H1 (cell line): ENCODE data around the gene SMPDL3B. TPM values are rescaled to one million over a fixed set of nuclear protein-coding genes. Genes with fewer than 3 reads are reported as not detected.

Source experiments
- CTCF ChIA-PET: fragments of 300-600 bp; sonication (Branson Sonifier 250); formaldehyde crosslinking; loops from one replicate; lab custom pipeline; 2021; ENCODE audit not compliant: partially characterized antibody; lab: Charles Lee
- POLR2A ChIA-PET: fragments of 300-600 bp; sonication (Branson Sonifier 250); formaldehyde crosslinking; loops from one replicate; lab custom pipeline; 2021; ENCODE audit warnings: inconsistent platforms; ENCODE audit not compliant: partially characterized antibody; lab: Charles Lee
- DNase-seq, 2 experiments: peaks; one replicate each; pipeline versions ENCODE4 v3.0.0 to v3.0.0-alpha.2; 2010 to 2022; ENCODE audit warnings: low spot score in 2 of 2, low read depth in 1 of 2, mixed read lengths in 1 of 2
- FAIRE-seq: peaks from 2 replicates; lab custom pipeline; 2011; peaks lifted over from hg19 to GRCh38; lab: Jason Lieb, UNC
- H2AFZ ChIP-seq: 2 replicates; pipeline ENCODE4 v1.8.1; 2012; ENCODE audit warnings: low read length, inconsistent platforms
- H2AK5ac ChIP-seq: 2 replicates; pipeline ENCODE4 v1.6.1; 2013; ENCODE audit warnings: low read depth, low read length
- H2BK120ac ChIP-seq: replicated peaks from 2 replicates; pipeline ENCODE3; 2013; ENCODE audit warnings: low read depth, low read length, inconsistent platforms
- H2BK12ac ChIP-seq: 2 replicates; pipeline ENCODE4 v1.6.1; 2013; ENCODE audit warnings: low read depth, low read length
- H2BK15ac ChIP-seq: 2 replicates; pipeline ENCODE4 v1.6.1; 2013; ENCODE audit warnings: low read length
- H2BK20ac ChIP-seq: 2 replicates; pipeline ENCODE4 v1.6.1; 2013; ENCODE audit warnings: low read length
- H2BK5ac ChIP-seq: 2 replicates; pipeline ENCODE4 v1.6.1; 2013; ENCODE audit warnings: low read depth, low read length
- H3K14ac ChIP-seq: 2 replicates; pipeline ENCODE4 v1.6.1; 2013; ENCODE audit warnings: inconsistent platforms; ENCODE audit not compliant: insufficient read length
- H3K18ac ChIP-seq: 2 replicates; pipeline ENCODE4 v1.6.1; 2013; ENCODE audit warnings: low read length; ENCODE audit errors: extremely low read depth
- H3K23ac ChIP-seq: 2 replicates; pipeline ENCODE4 v1.6.1; 2013; ENCODE audit warnings: inconsistent platforms; ENCODE audit not compliant: insufficient read length
- H3K23me2 ChIP-seq: 2 replicates; pipeline ENCODE4 v1.6.1; 2013; ENCODE audit warnings: low read depth, low read length
- H3K27ac ChIP-seq: 2 replicates; pipeline ENCODE4 v1.6.1; 2011; ENCODE audit warnings: low read depth, low read length, inconsistent platforms
- H3K27me3 ChIP-seq, 4 experiments: replicated peaks in 1 of 4; 1 replicate in 1 of 4; 2 replicates in 3 of 4; pipeline versions ENCODE4 v1.6.1 to v1.8.1; 2011 to 2013; ENCODE audit warnings: low read length in 3 of 4, mild to moderate bottlenecking in 3 of 4, inconsistent platforms in 2 of 4, mixed read lengths in 2 of 4, moderate library complexity in 1 of 4; ENCODE audit not compliant: control insufficient read depth in 3 of 4, insufficient read depth in 3 of 4; ENCODE audit errors: extremely low read depth in 1 of 4
- H3K36me3 ChIP-seq, 4 experiments: 2 replicates each; pipeline versions ENCODE4 v1.6.1 to v1.8.1; 2011 to 2013; ENCODE audit warnings: mild to moderate bottlenecking in 4 of 4, low read length in 3 of 4, moderate library complexity in 2 of 4, control low read depth in 1 of 4, inconsistent platforms in 1 of 4; ENCODE audit not compliant: insufficient read depth in 4 of 4, control insufficient read depth in 2 of 4
- H3K4ac ChIP-seq: replicated peaks from 2 replicates; pipeline ENCODE3; 2013; ENCODE audit warnings: low read length, low read depth, mixed read lengths, inconsistent platforms; ENCODE audit not compliant: insufficient read length
- H3K4me1 ChIP-seq, 4 experiments: replicated peaks in 1 of 4; 1 replicate in 1 of 4; 2 replicates in 3 of 4; pipeline versions ENCODE4 v1.6.1 to v1.8.1; 2011 to 2013; ENCODE audit warnings: low read length in 3 of 4, inconsistent platforms in 2 of 4, mixed read lengths in 1 of 4; ENCODE audit not compliant: insufficient read depth in 4 of 4, control insufficient read depth in 3 of 4
- H3K4me2 ChIP-seq, 2 experiments: 2 replicates each; pipeline versions ENCODE4 v1.6.1 to v1.8.1; 2011 to 2013; ENCODE audit warnings: low read depth in 2 of 2, low read length in 2 of 2, control low read depth in 1 of 2, inconsistent platforms in 1 of 2, mild to moderate bottlenecking in 1 of 2; ENCODE audit not compliant: insufficient read depth in 1 of 2
- H3K4me3 ChIP-seq, 4 experiments: fragments of 200-600, 300-600 bp in 1 of 4; sonication (generic), shearing (Covaris generic), sonication (Bioruptor Twin) in 1 of 4; 2 replicates each; pipeline versions ENCODE4 v1.5.1 to v1.8.1; 2011 to 2016; ENCODE audit warnings: low read length in 4 of 4, low read depth in 3 of 4, control low read depth in 2 of 4, inconsistent platforms in 2 of 4, mild to moderate bottlenecking in 2 of 4, mixed read lengths in 1 of 4, moderate library complexity in 1 of 4; ENCODE audit not compliant: insufficient read depth in 2 of 4; ENCODE audit errors: extremely low read depth in 1 of 4
- H3K56ac ChIP-seq: replicated peaks from 2 replicates; pipeline ENCODE3; 2013; ENCODE audit warnings: low read depth, mild to moderate bottlenecking, mixed read lengths, low read length, inconsistent platforms; ENCODE audit not compliant: insufficient read length
- H3K79me1 ChIP-seq: 2 replicates; pipeline ENCODE4 v1.6.1; 2013; ENCODE audit warnings: low read depth, low read length, control low read depth
- H3K79me2 ChIP-seq, 2 experiments: 2 replicates each; pipeline versions ENCODE4 v1.6.1 to v1.8.1; 2012 to 2013; ENCODE audit warnings: low read length in 2 of 2, mild to moderate bottlenecking in 2 of 2, inconsistent platforms in 1 of 2; ENCODE audit not compliant: insufficient read depth in 2 of 2, control insufficient read depth in 1 of 2
- H3K9ac ChIP-seq, 4 experiments: replicated peaks in 1 of 4; 1 replicate in 1 of 4; 2 replicates in 3 of 4; pipeline versions ENCODE4 v1.6.1 to v1.8.1; 2011 to 2013; ENCODE audit warnings: low read depth in 3 of 4, low read length in 3 of 4, control low read depth in 2 of 4, mild to moderate bottlenecking in 2 of 4, moderate library complexity in 2 of 4, inconsistent platforms in 1 of 4; ENCODE audit errors: extremely low read depth in 1 of 4
- H3K9me3 ChIP-seq, 2 experiments: 2 replicates each; pipeline versions ENCODE4 v1.6.1 to v1.8.1; 2012 to 2013; ENCODE audit warnings: mild to moderate bottlenecking in 2 of 2, moderate library complexity in 2 of 2, control low read depth in 1 of 2, inconsistent platforms in 1 of 2, low read depth in 1 of 2, low read length in 1 of 2, mixed read lengths in 1 of 2; ENCODE audit not compliant: insufficient read depth in 2 of 2
- H4K20me1 ChIP-seq, 2 experiments: replicated peaks in 1 of 2; 2 replicates each; pipeline versions ENCODE3 to v1.8.1; 2011 to 2013; ENCODE audit warnings: inconsistent platforms in 2 of 2, low read length in 2 of 2, mild to moderate bottlenecking in 1 of 2; ENCODE audit not compliant: insufficient read depth in 2 of 2, control insufficient read depth in 1 of 2
- H4K5ac ChIP-seq: 2 replicates; pipeline ENCODE4 v1.6.1; 2013; ENCODE audit warnings: low read length, low read depth, mixed read lengths, inconsistent platforms; ENCODE audit not compliant: insufficient read length
- H4K8ac ChIP-seq: 2 replicates; pipeline ENCODE4 v1.8.0; 2013; ENCODE audit warnings: mild to moderate bottlenecking, moderate library complexity, low read length, inconsistent platforms; ENCODE audit not compliant: insufficient read depth; ENCODE audit errors: extremely low read depth
- H4K91ac ChIP-seq: replicated peaks from 2 replicates; pipeline ENCODE3; 2013; ENCODE audit warnings: low read length, mixed read lengths, inconsistent platforms; ENCODE audit not compliant: insufficient read length
- CTCF ChIP-seq, 3 experiments: IDR thresholded peaks; 1 replicate in 2 of 3; 2 replicates in 1 of 3; pipeline versions ENCODE4 v1.5.1 to v1.6.1; 2011; ENCODE audit warnings: low read length in 3 of 3, mild to moderate bottlenecking in 3 of 3, inconsistent platforms in 2 of 3, low read depth in 1 of 3, moderate library complexity in 1 of 3; ENCODE audit not compliant: insufficient read depth in 1 of 3; ENCODE audit errors: control extremely low read depth in 1 of 3
- POU5F1 ChIP-seq: IDR thresholded peaks from 2 replicates; pipeline ENCODE4 v1.6.1; 2011; ENCODE audit warnings: low read depth, mild to moderate bottlenecking, low read length, moderate library complexity
- RAD21 ChIP-seq, 2 experiments: IDR thresholded peaks in 1 of 2; conservative IDR thresholded peaks in 1 of 2; 2 replicates each; pipeline ENCODE4 v1.6.1; 2011; ENCODE audit warnings: low read depth in 2 of 2, low read length in 2 of 2, improper control_type of control experiment in 1 of 2, inconsistent platforms in 1 of 2, mild to moderate bottlenecking in 1 of 2, moderate library complexity in 1 of 2
- WGBS, 2 experiments: shearing (Covaris generic) in 1 of 2; methylation state at CpG; one replicate each; pipeline versions ENCODE4 v1.1.6 to v1.1.7; 2013 to 2015; ENCODE audit warnings: low lambda C conversion rate in 2 of 2, mixed read lengths in 2 of 2, inconsistent platforms in 1 of 2, low coverage in 1 of 2, missing lambda C conversion rate in 1 of 2; ENCODE audit not compliant: insufficient replicate concordance in 2 of 2, insufficient coverage in 1 of 2, insufficient read length in 1 of 2; ENCODE audit errors: extremely low coverage in 1 of 2, missing lambda C conversion rate in 1 of 2; 5-methylcytosine and 5-hydroxymethylcytosine counted together
- polyA plus RNA-seq, 7 experiments: library from polyadenylated mRNA; depleted of rRNA in 3 of 7; stranded (reverse) in 5 of 7; unstranded in 2 of 7; fragments of >200 nt in 5 of 7; fragments of 200-250 nt in 2 of 7; gene quantifications; 1 replicate in 5 of 7; 2 replicates in 1 of 7; 4 replicates in 1 of 7; pipeline versions ENCODE4 v1.2.1 to v1.2.3, GENCODE V29; 2011 to 2013; ENCODE audit warnings: missing spikeins in 2 of 7, mixed read lengths in 2 of 7
- total RNA-seq: library from RNA; stranded (reverse); fragmentation: NEBNext Ultra II Directional; extraction: Animal tissue kit (Norgen Biotek cat#: 25700); gene quantifications from 2 replicates; pipeline ENCODE4 v1.2.1, GENCODE V29; 2021

The SMPDL3B gene
- total and polyA plus RNA-seq, 2 of the 8 experiments (the other 6 are each of a cell fraction or from before 2014, with no cell fraction given): 54.7 to 143 TPM

GRCh38 chr1:27940297-27940696, 5.5 kb downstream of the SMPDL3B start:
- 58% methylated on average over 6 of the region's 6 CpGs; no CpG with 5 or more reads in 1 of the 2 experiments for WGBS, 2 experiments
- H2BK5ac ChIP-seq: peak overlapping the region; percentile 88
- no peak overlapping the region for H3K27ac ChIP-seq
- no peak overlapping the region for H3K9ac ChIP-seq
- H2AK5ac ChIP-seq: no peak overlapping the region
- peaks cover 17% of the 10 kb centered on the region; the same call in 1 of the 2 replicates for H3K79me1 ChIP-seq
- H4K91ac ChIP-seq: no peak overlapping the region
- DNase-seq (peak in 1 of 2 experiments; percentile 73), FAIRE-seq (no peak)
- TF ChIP-seq CTCF (IDR thresholded peaks at IDR 0.05; ENCODE audit: control extremely low read depth in 1 of 3, insufficient read depth in 1 of 3, low read depth in 1 of 3, low read length in 3 of 3) (peak; percentile 40 to 52 (median 43); a peak in 3 of 4 replicates), POU5F1 (no peak), RAD21 (IDR thresholded peaks at IDR 0.05 in 1 of 2, conservative IDR thresholded peaks at IDR 0.05 in 1 of 2; ENCODE audit: low read depth in 2 of 2, low read length in 2 of 2) (peak; percentile 35 to 55; a peak in 3 of 4 replicates)
- ChIA-PET CTCF (interaction anchor here (0.5 to 5.3 kb wide), 21 partner anchors 8 to 282 kb away, joined by 3 to 46 read pairs (median 5); partner anchors contain the start of gene XKR8), POLR2A (interaction anchor here (0.7 to 3.1 kb wide), 5 partner anchors 10 to 54 kb away, joined by 3 to 10 read pairs (median 3); partner anchors contain the start of gene XKR8)
- H2BK120ac ChIP-seq: no peak overlapping the region
- peak overlapping the region; percentile 36 for H3K4ac ChIP-seq
- peaks cover 7% of the 10 kb centered on the region for H3K23me2 ChIP-seq
- H2BK15ac ChIP-seq: peak overlapping the region; percentile 72; the same call in 1 of the 2 replicates
- no peak overlapping the region for H2BK20ac ChIP-seq
- no peak overlapping the region for H3K4me2 ChIP-seq
- peaks cover 0 to 10% of the 10 kb centered on the region in 2 experiments for H4K20me1 ChIP-seq
- peaks cover 0 to 15% (median 9%) of the 10 kb centered on the region in 4 experiments; a peak in 7 of 8 replicates for H3K36me3 ChIP-seq
- H3K79me2 ChIP-seq: peaks cover 0 to 26% of the 10 kb centered on the region in 2 experiments; a peak in 3 of 4 replicates
- no peaks in the 10 kb centered on the region for H3K9me3 ChIP-seq
- no peak overlapping the region for H2AFZ ChIP-seq
- H4K8ac ChIP-seq: no peak overlapping the region; the same call in 1 of the 2 replicates
- peak overlapping the region; percentile 32; the same call in 1 of the 2 replicates for H3K18ac ChIP-seq
- no peak overlapping the region for H4K5ac ChIP-seq
- no peaks in the 10 kb centered on the region for H3K27me3 ChIP-seq
- H3K4me3 ChIP-seq: no peak overlapping the region
- H3K56ac ChIP-seq: no peak overlapping the region
- H3K23ac ChIP-seq: no peak overlapping the region
- no peak overlapping the region for H3K14ac ChIP-seq
- peaks cover 16 to 25% (median 19%) of the 10 kb centered on the region in 4 experiments for H3K4me1 ChIP-seq
- H2BK12ac ChIP-seq: 0 out of 2 replicates have a peak overlapping the region, but pooled peaks have one; percentile 75
